ENCODE measurements around the gene UPK1A.
A peak's percentile ranks its signal among the peaks of the same experiment; 100 is the strongest.

The UPK1A gene

GRCh38 chr19:35643255-35644205 lies 22.8 kb upstream of the UPK1A start:
- H3K4me3 ChIP-seq (ENCODE audit: low read depth, low read length): peak overlapping the region; percentile 60
- DNase-seq (ENCODE audit: low read depth): peak; percentile 55
- 0 out of 2 replicates have a peak, but pooled peaks have one; percentile 26 for TF ChIP-seq CTCF (IDR thresholded peaks at IDR 0.05; ENCODE audit: control insufficient read depth, extremely low read depth, insufficient read depth)

GRCh38 chr19:35644206-35644986 lies 21.9 kb upstream of the UPK1A start:
- no peak for TF ChIP-seq CTCF (IDR thresholded peaks at IDR 0.05; ENCODE audit: control insufficient read depth, extremely low read depth, insufficient read depth)
- H3K4me3 ChIP-seq (ENCODE audit: low read depth, low read length): peak overlapping the region; percentile 60
- peak; percentile 89 for DNase-seq (ENCODE audit: low read depth)

GRCh38 chr19:35644987-35645679 lies 21.2 kb upstream of the UPK1A start:
- peak overlapping the region; percentile 60 for H3K4me3 ChIP-seq (ENCODE audit: low read depth, low read length)
- TF ChIP-seq CTCF (IDR thresholded peaks at IDR 0.05; ENCODE audit: control insufficient read depth, extremely low read depth, insufficient read depth): no peak
- DNase-seq (ENCODE audit: low read depth): no peak

GRCh38 chr19:35645680-35646511 lies 20.4 kb upstream of the UPK1A start:
- H3K4me3 ChIP-seq (ENCODE audit: low read depth, low read length): no peak overlapping the region
- no peak for TF ChIP-seq CTCF (IDR thresholded peaks at IDR 0.05; ENCODE audit: control insufficient read depth, extremely low read depth, insufficient read depth)
- no peak for DNase-seq (ENCODE audit: low read depth)

GRCh38 chr19:35648017-35648961 lies 18.0 kb upstream of the UPK1A start, which contains the start of gene COX6B1:
Gene COX6B1, plus strand, starts transcription at chr19:35648323. Its CDS starts 2,921 bp downstream, at chr19:35651244.
- no peak for TF ChIP-seq CTCF (IDR thresholded peaks at IDR 0.05; ENCODE audit: control insufficient read depth, extremely low read depth, insufficient read depth)
- peak; percentile 95 for DNase-seq (ENCODE audit: low read depth)

More at GRCh38 chr19:35648017-35648961, 18.0 kb upstream of the UPK1A start, which contains the start of gene COX6B1:
- H3K4me3 ChIP-seq (ENCODE audit: low read depth, low read length): peak within 1 kb of the TSS; percentile 81
